Measurements from ENCODE around the gene INPP5F. TPM values are rescaled to one million over a fixed set of nuclear protein-coding genes. Genes with fewer than 3 reads are reported as not detected.
"Not testable (repeated sequence)": the region's sequence is repeated elsewhere in the genome, so short reads cannot be mapped to it uniquely, and the experiment has no call there.

Gene INPP5F
- total and polyA plus RNA-seq, 2 donors (not counting 1 experiment from before 2014, with no cell fraction given) = 11.2 to 37.5 TPM

DNA sequence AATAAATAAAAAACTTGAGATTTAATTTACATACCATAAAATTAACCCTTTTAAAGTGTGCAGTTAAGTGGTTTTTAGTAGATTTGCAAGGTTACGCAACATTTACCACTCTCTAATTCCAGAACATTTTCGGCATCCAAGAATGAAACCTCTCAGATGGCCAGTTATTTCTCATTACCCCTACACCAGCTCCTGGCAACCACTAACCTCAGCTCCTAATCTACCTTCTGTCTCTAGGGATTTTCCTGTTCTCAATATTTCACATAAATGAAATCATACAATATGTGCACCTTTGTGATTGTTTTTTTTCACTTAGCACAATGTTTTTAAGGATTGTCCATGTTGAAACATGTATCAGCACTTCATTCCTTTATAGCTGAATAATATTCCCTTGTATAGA lies 45.1 kb downstream of the INPP5F start:
- TF ChIP-seq EZH2 (IDR thresholded peaks at IDR 0.05; ENCODE audit: borderline replicate concordance, insufficient read depth, low read depth, low read length, poor library complexity, severe bottlenecking) = no peak
- TF ChIP-seq, protein P1, sequence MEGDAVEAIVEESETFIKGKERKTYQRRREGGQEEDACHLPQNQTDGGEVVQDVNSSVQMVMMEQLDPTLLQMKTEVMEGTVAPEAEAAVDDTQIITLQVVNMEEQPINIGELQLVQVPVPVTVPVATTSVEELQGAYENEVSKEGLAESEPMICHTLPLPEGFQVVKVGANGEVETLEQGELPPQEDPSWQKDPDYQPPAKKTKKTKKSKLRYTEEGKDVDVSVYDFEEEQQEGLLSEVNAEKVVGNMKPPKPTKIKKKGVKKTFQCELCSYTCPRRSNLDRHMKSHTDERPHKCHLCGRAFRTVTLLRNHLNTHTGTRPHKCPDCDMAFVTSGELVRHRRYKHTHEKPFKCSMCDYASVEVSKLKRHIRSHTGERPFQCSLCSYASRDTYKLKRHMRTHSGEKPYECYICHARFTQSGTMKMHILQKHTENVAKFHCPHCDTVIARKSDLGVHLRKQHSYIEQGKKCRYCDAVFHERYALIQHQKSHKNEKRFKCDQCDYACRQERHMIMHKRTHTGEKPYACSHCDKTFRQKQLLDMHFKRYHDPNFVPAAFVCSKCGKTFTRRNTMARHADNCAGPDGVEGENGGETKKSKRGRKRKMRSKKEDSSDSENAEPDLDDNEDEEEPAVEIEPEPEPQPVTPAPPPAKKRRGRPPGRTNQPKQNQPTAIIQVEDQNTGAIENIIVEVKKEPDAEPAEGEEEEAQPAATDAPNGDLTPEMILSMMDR (IDR thresholded peaks at IDR 0.05) = no peak
- Histone ChIP-seq H3K4me3 (ENCODE audit: control extremely low read depth in 1 of 5, extremely low read depth in 1 of 5, insufficient read depth in 1 of 5, low read depth in 2 of 5, low read length in 4 of 5) (no peak overlapping the region), H3K36me3 (replicated peaks in 1 of 2; ENCODE audit: control extremely low read depth in 1 of 2, control insufficient read depth in 1 of 2, extremely low read depth in 1 of 2, insufficient read depth in 2 of 2, low read length in 1 of 2) (peaks cover 0 to 7% of the 10 kb centered on the region in 2 experiments), H3K9me3 (ENCODE audit: control extremely low read depth in 1 of 3, control insufficient read depth in 2 of 3, insufficient read depth in 1 of 3, low read length in 2 of 3) (no peaks in the 10 kb centered on the region), H2AFZ (ENCODE audit: insufficient read depth, low read depth, low read length, poor library complexity, severe bottlenecking) (no peak overlapping the region), H3K4me2 (replicated peaks; ENCODE audit: low read depth, low read length, poor library complexity, severe bottlenecking) (no peak overlapping the region), H3K27me3 (replicated peaks in 1 of 4; ENCODE audit: control extremely low read depth in 1 of 4, control insufficient read depth in 3 of 4, insufficient read depth in 4 of 4, low read length in 3 of 4) (no peaks in the 10 kb centered on the region), H4K20me1 (ENCODE audit: control insufficient read depth, insufficient read depth, low read length, poor library complexity, severe bottlenecking) (no peaks in the 10 kb centered on the region), H3K79me2 (ENCODE audit: control insufficient read depth, insufficient read depth, low read length) (peaks cover 34% of the 10 kb centered on the region), H3K27ac (ENCODE audit: low read length in 2 of 2) (no peak overlapping the region), H3K9ac (ENCODE audit: low read length) (no peak overlapping the region), H3K4me1 (ENCODE audit: control insufficient read depth in 2 of 2, insufficient read depth in 2 of 2, low read length in 2 of 2) (peaks cover 0 to 6% of the 10 kb centered on the region in 2 donors)
- intact Hi-C loops (cut with micrococcal nuclease) = no loop called here
- no peaks in the 10 kb centered on the region for H3K9me3 Mint-ChIP-seq (ENCODE audit: insufficient read depth)
- H3K27ac Mint-ChIP-seq = no peak overlapping the region
- WGBS (ENCODE audit: insufficient coverage) = no CpG with 5 or more reads among the region's 2 CpGs
- CTCF ChIA-PET = interaction anchor here (0.7 to 1.4 kb wide), 3 partner anchors 13 to 253 kb away, joined by 3 to 8 read pairs (median 4); no protein-coding TSS in a partner anchor
- H3K4me1 Mint-ChIP-seq = peaks cover 37% of the 10 kb centered on the region
- H3K4me3 Mint-ChIP-seq = no peak overlapping the region
- H3K27me3 Mint-ChIP-seq = no peaks in the 10 kb centered on the region
- ATAC-seq (ENCODE audit: low read depth) (no peak), DNase-seq (no peak)
- POLR2A ChIA-PET = no interaction called here

DNA sequence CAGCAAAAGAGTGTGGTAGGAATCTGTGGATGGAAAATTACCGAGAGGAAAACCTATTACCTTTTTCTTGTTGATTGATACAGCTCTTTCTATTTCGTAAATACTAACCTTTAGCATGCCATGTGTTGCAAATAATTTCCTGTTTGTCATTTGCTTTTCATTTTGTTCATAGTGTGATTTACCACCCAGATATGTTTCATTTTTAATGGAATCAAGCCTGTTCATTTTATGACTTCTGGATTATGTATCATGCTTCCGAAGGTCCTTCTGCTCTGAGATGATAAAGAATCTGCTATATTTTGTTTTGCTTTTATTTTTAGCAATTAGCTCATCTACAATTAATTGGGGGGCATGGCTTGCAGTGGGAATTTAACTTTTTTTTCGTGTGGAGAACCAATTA lies 46.5 kb downstream of the INPP5F start:
- no peaks in the 10 kb centered on the region for H3K9me3 ChIP-seq (ENCODE audit: control extremely low read depth in 1 of 3, control insufficient read depth in 2 of 3, insufficient read depth in 1 of 3, low read length in 2 of 3)
- H3K4me2 ChIP-seq (replicated peaks; ENCODE audit: low read depth, low read length, poor library complexity, severe bottlenecking) = no peak overlapping the region
- DNase-seq = no peak
- Mint-ChIP-seq H3K9me3 (ENCODE audit: insufficient read depth) (no peaks in the 10 kb centered on the region), H3K27ac (peak overlapping the region; percentile 34), H3K4me1 (peaks cover 31% of the 10 kb centered on the region), H3K4me3 (no peak overlapping the region), H3K27me3 (no peaks in the 10 kb centered on the region)
- ChIA-PET POLR2A (no interaction called here), CTCF (interaction anchor here (0.7 to 0.8 kb wide), 2 partner anchors 85 to 87 kb away, joined by 3 to 4 read pairs; no protein-coding TSS in a partner anchor)
- no peak overlapping the region for H3K4me3 ChIP-seq (ENCODE audit: control extremely low read depth in 1 of 5, extremely low read depth in 1 of 5, insufficient read depth in 1 of 5, low read depth in 2 of 5, low read length in 4 of 5)
- no peak overlapping the region for H3K9ac ChIP-seq (ENCODE audit: low read length)
- intact Hi-C loops (cut with micrococcal nuclease) = no loop called here
- H3K79me2 ChIP-seq (ENCODE audit: control insufficient read depth, insufficient read depth, low read length) = peaks cover 45% of the 10 kb centered on the region
- peaks cover 0 to 6% of the 10 kb centered on the region in 2 donors for H3K4me1 ChIP-seq (ENCODE audit: control insufficient read depth in 2 of 2, insufficient read depth in 2 of 2, low read length in 2 of 2)
- no peak for TF ChIP-seq EZH2 (IDR thresholded peaks at IDR 0.05; ENCODE audit: borderline replicate concordance, insufficient read depth, low read depth, low read length, poor library complexity, severe bottlenecking)
- TF ChIP-seq, protein P1 (IDR thresholded peaks at IDR 0.05) = no peak
- no peak overlapping the region for H3K27ac ChIP-seq (ENCODE audit: low read length in 2 of 2)
- H2AFZ ChIP-seq (ENCODE audit: insufficient read depth, low read depth, low read length, poor library complexity, severe bottlenecking) = no peak overlapping the region
- H3K36me3 ChIP-seq (replicated peaks in 1 of 2; ENCODE audit: control extremely low read depth in 1 of 2, control insufficient read depth in 1 of 2, extremely low read depth in 1 of 2, insufficient read depth in 2 of 2, low read length in 1 of 2) = peaks cover 0 to 7% of the 10 kb centered on the region in 2 experiments
- WGBS (ENCODE audit: insufficient coverage) = no CpG with 5 or more reads among the region's 4 CpGs
- H3K27me3 ChIP-seq (replicated peaks in 1 of 4; ENCODE audit: control extremely low read depth in 1 of 4, control insufficient read depth in 3 of 4, insufficient read depth in 4 of 4, low read length in 3 of 4) = no peaks in the 10 kb centered on the region
- no peak for ATAC-seq (ENCODE audit: low read depth)
- H4K20me1 ChIP-seq (ENCODE audit: control insufficient read depth, insufficient read depth, low read length, poor library complexity, severe bottlenecking) = no peaks in the 10 kb centered on the region

DNA sequence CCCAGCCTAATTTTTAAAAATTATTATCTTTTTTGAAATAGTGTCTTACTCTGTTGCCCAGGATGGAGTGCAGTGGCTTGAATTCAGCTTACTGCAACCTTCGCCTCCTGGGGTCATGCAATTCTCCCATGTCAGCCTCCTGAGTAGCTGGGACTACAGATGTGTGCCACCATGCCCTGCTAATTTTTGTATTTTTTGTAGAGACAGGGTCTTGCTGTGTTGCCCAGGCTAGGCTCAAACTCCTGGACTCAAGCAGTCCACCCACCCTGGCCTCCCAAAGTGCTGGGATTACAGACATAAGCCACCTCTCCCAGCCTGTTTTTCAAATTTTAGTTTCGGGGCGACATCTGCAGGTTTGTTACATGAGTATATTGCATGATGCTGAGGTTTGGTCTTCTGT lies 47.2 kb downstream of the INPP5F start:
- H2AFZ ChIP-seq (ENCODE audit: insufficient read depth, low read depth, low read length, poor library complexity, severe bottlenecking); H3K27me3 ChIP-seq (replicated peaks in 1 of 4; ENCODE audit: control extremely low read depth in 1 of 4, control insufficient read depth in 3 of 4, insufficient read depth in 4 of 4, low read length in 3 of 4); H3K4me1 ChIP-seq (ENCODE audit: control insufficient read depth in 2 of 2, insufficient read depth in 2 of 2, low read length in 2 of 2); H3K4me3 ChIP-seq (ENCODE audit: control extremely low read depth in 1 of 5, extremely low read depth in 1 of 5, insufficient read depth in 1 of 5, low read depth in 2 of 5, low read length in 4 of 5); H3K9me3 ChIP-seq (ENCODE audit: control extremely low read depth in 1 of 3, control insufficient read depth in 2 of 3, insufficient read depth in 1 of 3, low read length in 2 of 3); H3K36me3 ChIP-seq (replicated peaks in 1 of 2; ENCODE audit: control extremely low read depth in 1 of 2, control insufficient read depth in 1 of 2, extremely low read depth in 1 of 2, insufficient read depth in 2 of 2, low read length in 1 of 2); H4K20me1 ChIP-seq (ENCODE audit: control insufficient read depth, insufficient read depth, low read length, poor library complexity, severe bottlenecking); H3K9ac ChIP-seq (ENCODE audit: low read length); H3K9me3 Mint-ChIP-seq (ENCODE audit: insufficient read depth); H3K4me2 ChIP-seq (replicated peaks; ENCODE audit: low read depth, low read length, poor library complexity, severe bottlenecking); H3K27me3 Mint-ChIP-seq; DNase-seq; ATAC-seq (ENCODE audit: low read depth); CTCF ChIA-PET; H3K27ac ChIP-seq (ENCODE audit: low read length in 2 of 2); POLR2A ChIA-PET; intact Hi-C loops (cut with micrococcal nuclease); H3K4me3 Mint-ChIP-seq: not testable (repeated sequence)
- WGBS (ENCODE audit: insufficient coverage) = 100% methylated on average over 1 of the region's 3 CpGs
- peak overlapping the region; percentile 23 for H3K27ac Mint-ChIP-seq
- peaks cover 25% of the 10 kb centered on the region for H3K4me1 Mint-ChIP-seq
- H3K79me2 ChIP-seq (ENCODE audit: control insufficient read depth, insufficient read depth, low read length) = peaks cover 45% of the 10 kb centered on the region

Measured in B cell (primary cell).